ENCODE measurements around the gene TNFRSF13B.

- TF ChIP-seq CTCF (conservative IDR thresholded peaks at IDR 0.05; ENCODE audit: low read depth in 2 of 2), result no peak
- no peak for TF ChIP-seq EZH2 (IDR thresholded peaks at IDR 0.05; ENCODE audit: low read depth, unreplicated experiment)
- no peak for TF ChIP-seq POLR2AphosphoS5 (IDR thresholded peaks at IDR 0.05; ENCODE audit: low read depth)
- no peak for TF ChIP-seq EZH2phosphoT487 (IDR thresholded peaks at IDR 0.05; ENCODE audit: unreplicated experiment)
- no peak for TF ChIP-seq REST (IDR thresholded peaks at IDR 0.05; ENCODE audit: unreplicated experiment)
- TF ChIP-seq JUNB (IDR thresholded peaks at IDR 0.05; ENCODE audit: unreplicated experiment), result no peak
Observed at GRCh38 chr17:16950488-16950887, 21.4 kb downstream of the TNFRSF13B start.
